Measurements from ENCODE around the gene TRIAP1. TPM values are rescaled to one million over a fixed set of nuclear protein-coding genes. Genes with fewer than 3 reads are reported as not detected.
A peak's percentile ranks its signal among the peaks of the same experiment; 100 is the strongest.

The TRIAP1 gene
- total and polyA plus RNA-seq, 2 experiments from 2014 or later, result 43.8 to 53.9 TPM

- Histone ChIP-seq H3K27me3 (no peaks in the 10 kb centered on the region), H3K9me3 (ENCODE audit: low read depth) (no peaks in the 10 kb centered on the region), H3K36me3 (replicated peaks; ENCODE audit: insufficient read depth, low read depth) (no peaks in the 10 kb centered on the region), H2AFZ (peak within 1 kb of the TSS; percentile 92), H3K4me1 (ENCODE audit: insufficient read depth) (peaks cover 12% of the 10 kb centered on the region), H3K79me2 (peaks cover 89% of the 10 kb centered on the region), H3K27ac (peak within 1 kb of the TSS; percentile 92), H3K4me3 (peak within 1 kb of the TSS; percentile 95), H3K9me2 (replicated peaks; ENCODE audit: insufficient read depth) (no peaks in the 10 kb centered on the region), H4K20me1 (ENCODE audit: insufficient read depth, poor library complexity, severe bottlenecking) (peaks cover 41% of the 10 kb centered on the region), H3K4me2 (peak within 1 kb of the TSS; percentile 95)
- TF ChIP-seq CTCF (IDR thresholded peaks at IDR 0.05; ENCODE audit: poor library complexity) (peak; percentile 94), EZH2phosphoT487 (IDR thresholded peaks at IDR 0.05; ENCODE audit: low read depth, severe bottlenecking, unreplicated experiment) (no peak)
- DNase-seq (ENCODE audit: low spot score), result peak; percentile 99
- WGBS (ENCODE audit: low lambda C conversion rate, missing lambda C conversion rate), result 1% methylated on average over 36 of the region's 88 CpGs
Observed at GRCh38 chr12:120469450-120470149, 23.4 kb upstream of the TRIAP1 start, which contains the start of gene SRSF9. SRSF9 (minus strand) TSS chr12:120469748; CDS start chr12:120469609, 139 bp downstream.

- Histone ChIP-seq H3K4me2 (peak overlapping the region; percentile 95), H3K79me2 (peaks cover 94% of the 10 kb centered on the region), H3K27ac (peak overlapping the region; percentile 92), H3K4me1 (ENCODE audit: insufficient read depth) (peaks cover 12% of the 10 kb centered on the region), H3K36me3 (replicated peaks; ENCODE audit: insufficient read depth, low read depth) (no peaks in the 10 kb centered on the region), H4K20me1 (ENCODE audit: insufficient read depth, poor library complexity, severe bottlenecking) (peaks cover 41% of the 10 kb centered on the region), H3K27me3 (no peaks in the 10 kb centered on the region), H3K4me3 (peak overlapping the region; percentile 95), H3K9me3 (ENCODE audit: low read depth) (no peaks in the 10 kb centered on the region), H3K9me2 (replicated peaks; ENCODE audit: insufficient read depth) (no peaks in the 10 kb centered on the region), H2AFZ (peak overlapping the region; percentile 58)
- peak; percentile 46 for DNase-seq (ENCODE audit: low spot score)
- WGBS (ENCODE audit: low lambda C conversion rate, missing lambda C conversion rate), result 2% methylated on average over 37 of the region's 57 CpGs
- TF ChIP-seq EZH2phosphoT487 (IDR thresholded peaks at IDR 0.05; ENCODE audit: low read depth, severe bottlenecking, unreplicated experiment), result no peak
- no peak for TF ChIP-seq EZH2 (IDR thresholded peaks at IDR 0.05; ENCODE audit: borderline replicate concordance)
- peak; percentile 45 for TF ChIP-seq CTCF (IDR thresholded peaks at IDR 0.05; ENCODE audit: poor library complexity)
Observed at GRCh38 chr12:120468821-120469449, 22.8 kb upstream of the TRIAP1 start.

- TF ChIP-seq EZH2 (IDR thresholded peaks at IDR 0.05; ENCODE audit: borderline replicate concordance), result no peak
- no peak for TF ChIP-seq CTCF (IDR thresholded peaks at IDR 0.05; ENCODE audit: poor library complexity)
- no peak for TF ChIP-seq EZH2phosphoT487 (IDR thresholded peaks at IDR 0.05; ENCODE audit: low read depth, severe bottlenecking, unreplicated experiment)
- H3K79me2 ChIP-seq, result peaks cover 96% of the 10 kb centered on the region
- WGBS (ENCODE audit: low lambda C conversion rate, missing lambda C conversion rate), result 3% methylated on average over 23 of the region's 23 CpGs
- peak overlapping the region; percentile 95 for H3K4me3 ChIP-seq
- peaks cover 41% of the 10 kb centered on the region for H4K20me1 ChIP-seq (ENCODE audit: insufficient read depth, poor library complexity, severe bottlenecking)
- peak overlapping the region; percentile 92 for H3K27ac ChIP-seq
- peak overlapping the region; percentile 95 for H3K4me2 ChIP-seq
- H3K27me3 ChIP-seq, result no peaks in the 10 kb centered on the region
- H3K36me3 ChIP-seq (replicated peaks; ENCODE audit: insufficient read depth, low read depth), result no peaks in the 10 kb centered on the region
- peak; percentile 49 for DNase-seq (ENCODE audit: low spot score)
- H3K9me2 ChIP-seq (replicated peaks; ENCODE audit: insufficient read depth), result no peaks in the 10 kb centered on the region
- H3K4me1 ChIP-seq (ENCODE audit: insufficient read depth), result peaks cover 12% of the 10 kb centered on the region
- H2AFZ ChIP-seq, result peak overlapping the region; percentile 58
- no peaks in the 10 kb centered on the region for H3K9me3 ChIP-seq (ENCODE audit: low read depth)
Observed at GRCh38 chr12:120468325-120468820, 22.2 kb upstream of the TRIAP1 start.
